Rectal smooth muscle tissue (tissue), 1 donor: ENCODE data around the gene BCAT1.
A peak's percentile ranks its signal among the peaks of the same experiment; 100 is the strongest.

Experiments used
- H3K27ac ChIP-seq: one replicate; pipeline ENCODE4 v1.7.0; 2013; ENCODE audit warnings: low read depth, low read length, inconsistent platforms
- H3K27me3 ChIP-seq: one replicate; pipeline ENCODE4 v1.7.0; 2013; ENCODE audit warnings: low read length; ENCODE audit not compliant: control insufficient read depth, insufficient read depth
- H3K36me3 ChIP-seq: one replicate; pipeline ENCODE4 v1.7.0; 2013; ENCODE audit warnings: low read length; ENCODE audit not compliant: control insufficient read depth, insufficient read depth
- H3K4me1 ChIP-seq: one replicate; pipeline ENCODE4 v1.7.0; 2013; ENCODE audit warnings: low read length; ENCODE audit not compliant: control insufficient read depth, insufficient read depth
- H3K4me3 ChIP-seq: one replicate; pipeline ENCODE4 v1.7.0; 2013; ENCODE audit warnings: low read length
- H3K9ac ChIP-seq: one replicate; pipeline ENCODE4 v1.7.0; 2013; ENCODE audit warnings: low read length

Gene BCAT1, protein sequence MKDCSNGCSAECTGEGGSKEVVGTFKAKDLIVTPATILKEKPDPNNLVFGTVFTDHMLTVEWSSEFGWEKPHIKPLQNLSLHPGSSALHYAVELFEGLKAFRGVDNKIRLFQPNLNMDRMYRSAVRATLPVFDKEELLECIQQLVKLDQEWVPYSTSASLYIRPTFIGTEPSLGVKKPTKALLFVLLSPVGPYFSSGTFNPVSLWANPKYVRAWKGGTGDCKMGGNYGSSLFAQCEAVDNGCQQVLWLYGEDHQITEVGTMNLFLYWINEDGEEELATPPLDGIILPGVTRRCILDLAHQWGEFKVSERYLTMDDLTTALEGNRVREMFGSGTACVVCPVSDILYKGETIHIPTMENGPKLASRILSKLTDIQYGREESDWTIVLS

DNA sequence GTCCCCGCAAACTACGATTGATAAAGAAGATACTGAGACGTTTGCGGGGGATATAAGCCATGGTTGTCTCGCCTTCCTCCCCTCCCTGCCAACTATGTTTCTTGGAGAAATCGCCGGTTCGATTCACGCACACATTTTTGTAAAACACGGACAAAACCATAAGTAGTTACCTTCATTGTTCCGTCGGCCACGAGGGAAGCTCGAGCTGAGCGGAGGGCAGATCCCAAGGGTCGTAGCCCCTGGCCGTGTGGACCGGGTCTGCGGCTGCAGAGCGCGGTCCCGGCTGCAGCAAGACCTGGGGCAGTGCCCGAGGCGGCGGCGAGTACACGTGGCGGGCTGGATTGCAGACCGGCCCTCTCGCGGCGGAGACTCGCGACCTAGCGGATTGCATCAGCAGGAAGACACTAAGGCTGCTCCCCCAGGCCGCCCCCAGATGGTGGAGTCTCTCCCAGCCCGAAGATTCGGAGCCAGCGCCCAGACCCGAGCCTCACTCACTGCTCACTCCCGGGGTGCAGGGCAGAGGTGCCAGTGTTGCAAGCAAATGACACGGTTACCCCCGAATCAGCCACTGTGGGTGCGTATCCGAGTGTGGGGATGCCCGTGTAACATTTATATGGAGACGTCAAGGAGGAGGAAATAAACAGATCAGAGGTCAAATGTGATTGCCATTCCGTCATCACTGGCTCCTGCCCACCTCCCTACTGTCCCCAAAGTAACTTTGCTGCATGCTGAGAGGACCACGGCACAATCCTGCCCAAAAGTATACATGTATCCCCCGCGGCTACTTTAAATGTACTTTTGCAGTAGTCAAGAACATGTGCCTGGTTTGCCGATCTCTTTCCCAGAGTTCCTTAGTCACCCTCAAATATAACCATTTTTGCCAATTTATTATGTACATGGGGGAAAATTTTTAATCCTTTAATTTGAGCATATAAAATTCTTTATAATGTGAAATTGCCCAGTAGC is at the start of gene BCAT1:
TSS of gene BCAT1 (minus strand) at position 345 of the 966 bp plus-strand sequence. CDS start at position 176, 169 bp downstream.
- Histone ChIP-seq H3K4me3 (peak within 1 kb of the TSS; percentile 66), H3K36me3 (no peaks in the 10 kb centered on the region), H3K9ac (no peak within 1 kb of the TSS), H3K4me1 (no peaks in the 10 kb centered on the region), H3K27ac (no peak within 1 kb of the TSS), H3K27me3 (no peaks in the 10 kb centered on the region)

DNA sequence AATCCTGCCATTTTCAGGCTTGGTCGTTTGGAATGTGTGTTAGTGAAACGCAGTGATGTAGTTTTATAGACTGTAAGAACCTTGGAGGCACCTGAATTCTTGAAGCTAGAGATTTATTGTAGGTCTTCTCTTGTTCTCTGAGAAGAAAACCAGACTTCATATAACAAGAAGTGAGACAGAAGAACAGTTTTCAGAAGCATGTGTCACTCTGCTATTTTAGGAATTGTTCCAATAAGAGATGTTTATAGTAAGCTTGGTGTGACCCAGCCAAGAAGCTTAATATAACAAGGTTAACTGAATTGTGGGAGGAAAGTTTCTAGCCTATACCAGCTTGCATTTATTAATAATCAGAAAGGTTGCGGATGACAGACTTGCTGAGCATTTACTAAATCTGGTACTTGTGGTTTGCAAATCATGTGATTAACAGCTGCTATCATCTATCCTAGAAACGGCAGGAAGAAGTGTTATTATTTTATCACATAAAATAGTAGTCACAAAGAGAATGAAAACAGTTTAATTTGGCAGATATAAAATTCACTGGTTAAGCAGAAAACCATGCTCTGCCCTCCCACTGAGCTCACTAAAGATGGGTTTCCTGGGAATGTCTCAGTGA is 49.2 kb upstream of the BCAT1 start:
- H3K9ac ChIP-seq: no peak overlapping the region
- H3K36me3 ChIP-seq: no peaks in the 10 kb centered on the region
- H3K4me1 ChIP-seq: peaks cover 5% of the 10 kb centered on the region
- H3K4me3 ChIP-seq: no peak overlapping the region
- H3K27ac ChIP-seq: no peak overlapping the region
- H3K27me3 ChIP-seq: no peaks in the 10 kb centered on the region

DNA sequence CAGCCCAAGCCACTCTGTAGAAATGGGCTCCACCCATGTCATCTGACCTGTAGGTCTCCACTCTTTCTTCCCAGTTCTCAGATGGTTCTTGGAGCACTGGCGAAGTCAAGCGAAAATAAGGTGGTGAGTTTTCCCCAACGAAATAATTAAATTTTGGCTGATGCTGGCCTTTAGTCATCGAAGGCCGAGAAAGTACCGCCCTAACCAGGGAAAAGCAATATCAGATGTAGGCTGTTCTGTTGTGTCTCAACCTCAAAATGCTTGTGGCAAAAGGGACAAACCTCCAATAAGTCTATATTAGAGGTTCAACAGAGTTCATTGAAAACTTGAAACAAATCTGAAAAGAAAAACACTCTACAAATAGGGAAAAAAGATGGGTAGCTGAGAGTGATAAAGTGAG is 48.6 kb upstream of the BCAT1 start:
- Histone ChIP-seq H3K9ac (no peak overlapping the region), H3K27ac (no peak overlapping the region), H3K36me3 (no peaks in the 10 kb centered on the region), H3K4me3 (no peak overlapping the region), H3K4me1 (peaks cover 5% of the 10 kb centered on the region), H3K27me3 (no peaks in the 10 kb centered on the region)

DNA sequence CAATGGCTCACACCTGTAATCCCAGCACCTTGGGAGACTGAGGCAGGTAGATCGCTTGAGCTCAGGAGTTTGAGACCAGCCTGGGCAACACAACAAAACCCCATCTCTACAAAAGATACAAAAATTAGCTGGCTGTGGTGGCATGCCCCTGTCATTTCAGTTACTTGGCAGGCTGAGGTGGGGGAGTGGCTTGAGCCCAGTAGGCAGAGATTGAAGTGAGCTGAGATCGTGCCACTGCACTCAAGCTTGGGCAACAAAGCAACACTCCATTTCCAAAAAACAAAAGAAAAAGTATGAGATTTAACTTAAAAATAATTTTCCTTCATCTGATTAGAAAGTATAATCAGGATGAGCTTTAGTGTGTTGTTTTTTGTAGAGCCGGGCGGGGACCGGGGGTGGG is 47.9 kb upstream of the BCAT1 start:
- Histone ChIP-seq H3K4me1 (peaks cover 5% of the 10 kb centered on the region), H3K36me3 (no peaks in the 10 kb centered on the region), H3K4me3 (no peak overlapping the region), H3K27ac (no peak overlapping the region), H3K9ac (no peak overlapping the region), H3K27me3 (no peaks in the 10 kb centered on the region)

DNA sequence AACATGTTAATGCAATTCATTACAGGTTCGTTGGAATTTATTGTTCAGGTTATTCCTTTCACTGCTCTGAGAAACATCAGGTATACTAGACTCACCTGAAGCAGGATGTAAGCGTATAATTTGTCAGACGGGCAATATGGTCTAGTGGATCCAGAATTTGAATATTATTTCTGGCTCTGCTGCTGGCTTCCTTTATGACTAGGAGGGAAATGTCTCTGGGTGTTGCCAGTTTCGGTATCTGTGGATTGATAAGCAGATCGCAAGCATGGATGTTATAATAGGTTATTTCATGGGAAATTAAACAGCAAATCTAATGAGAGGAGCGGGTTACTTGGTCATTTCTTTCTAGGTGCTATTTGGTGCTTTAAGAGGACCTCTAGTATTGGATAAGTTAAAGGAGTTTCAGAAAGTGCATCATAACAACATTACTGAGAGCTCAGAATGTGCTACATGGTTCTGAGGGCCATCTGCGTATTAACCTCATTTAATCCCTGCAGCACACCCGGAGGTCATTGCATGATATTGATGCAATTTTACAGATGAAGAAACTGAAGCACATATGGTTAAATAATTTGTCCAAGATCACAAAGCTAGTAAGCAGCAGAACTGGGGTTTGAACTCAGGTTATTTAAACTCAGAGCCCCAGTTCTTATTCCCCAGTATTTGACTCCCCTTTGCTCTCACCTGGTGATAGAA is 47.3 kb upstream of the BCAT1 start:
- H3K27me3 ChIP-seq: no peaks in the 10 kb centered on the region
- no peak overlapping the region for H3K27ac ChIP-seq
- no peaks in the 10 kb centered on the region for H3K36me3 ChIP-seq
- no peak overlapping the region for H3K4me3 ChIP-seq
- H3K4me1 ChIP-seq: peaks cover 5% of the 10 kb centered on the region
- no peak overlapping the region for H3K9ac ChIP-seq

DNA sequence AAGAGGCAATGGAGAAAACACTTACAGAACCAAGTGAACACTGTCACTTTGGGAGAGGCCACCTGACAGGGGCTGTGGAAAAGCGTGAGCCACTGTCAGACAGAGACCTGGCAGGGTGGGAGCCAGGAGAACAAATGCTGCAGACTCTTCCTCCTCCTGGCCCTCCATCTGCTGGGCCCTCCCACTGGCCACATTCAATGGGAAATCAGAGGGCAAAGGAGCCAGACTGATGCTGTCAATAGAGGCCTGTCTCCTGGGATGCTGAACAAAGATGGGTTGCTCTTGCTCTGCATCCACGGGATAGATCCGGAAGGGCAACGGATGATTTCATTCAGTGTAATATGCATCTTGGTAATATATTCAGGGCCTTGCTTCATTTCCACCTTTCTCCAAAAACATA is 44.9 kb upstream of the BCAT1 start:
- Histone ChIP-seq H3K27ac (no peak overlapping the region), H3K4me1 (peaks cover 5% of the 10 kb centered on the region), H3K27me3 (no peaks in the 10 kb centered on the region), H3K36me3 (no peaks in the 10 kb centered on the region), H3K9ac (no peak overlapping the region), H3K4me3 (no peak overlapping the region)

DNA sequence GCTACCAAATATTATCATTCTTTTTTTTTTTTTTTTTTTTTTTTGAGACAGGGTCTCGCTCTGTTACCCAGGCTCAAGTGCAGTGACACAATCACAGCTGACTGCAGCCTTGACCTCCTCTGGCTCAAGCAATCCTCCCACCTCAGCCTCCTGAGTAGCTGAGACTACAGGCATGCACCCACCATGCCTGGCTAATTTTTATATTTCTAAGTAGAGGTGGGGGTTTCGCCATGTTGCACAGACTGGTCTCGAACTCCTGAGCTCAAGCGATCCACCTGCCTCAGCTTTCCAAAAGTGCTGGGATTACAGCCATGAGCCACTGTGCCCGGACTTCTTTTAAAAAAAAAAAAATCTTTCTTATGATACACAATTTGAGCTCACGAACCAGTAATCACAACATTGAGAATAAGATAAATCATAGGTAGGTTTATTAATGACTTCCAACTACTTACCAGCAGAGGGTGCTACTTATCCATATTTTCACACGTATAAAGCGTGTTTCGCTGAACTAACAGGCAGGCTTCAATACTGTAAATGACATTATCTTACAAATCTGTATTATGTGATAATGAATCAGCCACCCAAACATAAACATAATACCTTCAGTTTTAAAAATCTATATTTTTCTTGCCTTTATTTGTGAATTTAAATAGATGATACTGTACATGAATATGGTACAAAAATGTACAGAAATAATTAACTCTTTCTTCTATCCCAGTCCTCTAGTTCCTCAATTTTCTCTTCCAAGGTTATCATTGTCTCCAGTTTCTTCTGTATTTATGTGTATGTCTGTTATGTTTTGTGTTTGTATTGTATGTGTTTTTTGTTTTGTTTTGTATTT is 42.5 kb upstream of the BCAT1 start:
- H3K27me3 ChIP-seq: no peaks in the 10 kb centered on the region
- no peak overlapping the region for H3K9ac ChIP-seq
- no peak overlapping the region for H3K27ac ChIP-seq
- no peak overlapping the region for H3K4me3 ChIP-seq
- no peaks in the 10 kb centered on the region for H3K36me3 ChIP-seq
- no peaks in the 10 kb centered on the region for H3K4me1 ChIP-seq

DNA sequence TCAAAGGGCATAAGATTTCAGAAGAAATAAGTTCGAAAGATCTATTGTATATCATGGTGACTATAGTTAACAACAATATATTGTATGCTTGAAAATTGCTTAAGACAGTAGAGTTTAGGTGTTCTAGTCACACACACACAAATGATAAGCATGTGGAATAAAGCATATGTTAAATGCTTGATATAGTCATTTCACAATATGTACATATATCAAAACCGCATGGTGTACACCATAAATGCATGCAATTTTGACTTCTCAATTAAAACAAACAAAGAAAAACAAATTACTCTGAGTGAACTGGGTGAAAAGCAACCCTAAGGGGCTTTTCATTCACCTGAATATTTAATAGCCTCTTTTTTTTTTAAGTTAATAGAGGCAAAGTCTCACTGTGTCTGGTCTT is 40.3 kb upstream of the BCAT1 start:
- Histone ChIP-seq H3K9ac (no peak overlapping the region), H3K27me3 (no peaks in the 10 kb centered on the region), H3K4me3 (no peak overlapping the region), H3K4me1 (no peaks in the 10 kb centered on the region), H3K36me3 (no peaks in the 10 kb centered on the region), H3K27ac (no peak overlapping the region)

DNA sequence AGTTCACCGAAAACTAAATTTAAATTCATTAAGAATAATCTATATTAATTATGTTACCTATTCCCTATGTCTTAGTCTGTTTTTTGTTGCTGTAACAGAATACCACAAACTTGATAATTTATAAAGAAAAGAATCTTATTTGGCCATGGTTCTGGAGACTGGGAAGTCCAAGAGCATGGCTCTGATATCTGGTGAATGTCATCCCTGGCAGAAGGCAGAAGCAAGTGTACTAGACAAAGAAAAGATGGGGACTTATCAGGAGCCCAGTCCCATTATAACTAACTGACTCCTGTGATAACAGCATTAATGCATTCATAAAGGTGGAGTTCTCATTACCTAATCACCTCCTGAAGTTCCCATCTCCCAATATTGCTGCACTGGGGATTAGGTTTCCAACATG is 33.3 kb upstream of the BCAT1 start:
- no peaks in the 10 kb centered on the region for H3K36me3 ChIP-seq
- no peaks in the 10 kb centered on the region for H3K27me3 ChIP-seq
- H3K9ac ChIP-seq: no peak overlapping the region
- no peaks in the 10 kb centered on the region for H3K4me1 ChIP-seq
- H3K27ac ChIP-seq: no peak overlapping the region
- no peak overlapping the region for H3K4me3 ChIP-seq

DNA sequence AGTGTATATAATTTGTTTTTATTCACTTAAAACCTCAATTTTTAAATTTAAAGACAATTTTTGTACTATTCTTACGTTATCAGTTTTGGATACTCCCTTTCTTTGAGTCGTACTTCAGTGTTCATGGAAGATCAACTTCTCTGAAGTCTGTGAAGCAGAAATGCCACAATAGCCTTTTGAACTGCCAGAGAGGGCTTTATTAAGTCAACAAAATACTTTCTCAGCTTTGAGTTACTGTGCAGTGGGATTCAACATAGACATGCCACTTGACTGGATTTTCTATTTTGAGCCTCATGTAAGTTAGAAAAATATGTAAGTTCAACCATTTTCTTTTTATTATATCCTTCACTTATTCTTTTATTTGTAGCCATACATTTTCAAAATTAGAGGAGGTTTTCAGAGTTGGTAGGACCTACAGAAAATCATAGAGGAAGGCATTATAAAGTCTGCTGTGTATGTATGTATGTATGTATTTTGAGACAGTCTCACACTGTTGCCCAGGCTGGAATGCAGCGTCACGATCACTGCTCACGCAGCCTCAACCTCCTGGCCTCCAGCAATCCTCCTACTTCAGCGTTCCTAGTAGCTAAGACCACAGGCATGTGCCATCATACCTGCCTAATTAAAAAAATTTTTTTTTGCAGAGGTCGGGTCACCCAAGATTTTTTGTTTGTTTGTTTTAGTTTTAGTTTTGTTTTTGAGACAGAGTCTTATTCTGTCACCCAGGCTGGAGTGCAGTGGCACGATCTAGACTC is 31.3 kb upstream of the BCAT1 start:
- Histone ChIP-seq H3K4me3 (no peak overlapping the region), H3K36me3 (no peaks in the 10 kb centered on the region), H3K4me1 (no peaks in the 10 kb centered on the region), H3K27me3 (no peaks in the 10 kb centered on the region), H3K9ac (no peak overlapping the region), H3K27ac (no peak overlapping the region)

DNA sequence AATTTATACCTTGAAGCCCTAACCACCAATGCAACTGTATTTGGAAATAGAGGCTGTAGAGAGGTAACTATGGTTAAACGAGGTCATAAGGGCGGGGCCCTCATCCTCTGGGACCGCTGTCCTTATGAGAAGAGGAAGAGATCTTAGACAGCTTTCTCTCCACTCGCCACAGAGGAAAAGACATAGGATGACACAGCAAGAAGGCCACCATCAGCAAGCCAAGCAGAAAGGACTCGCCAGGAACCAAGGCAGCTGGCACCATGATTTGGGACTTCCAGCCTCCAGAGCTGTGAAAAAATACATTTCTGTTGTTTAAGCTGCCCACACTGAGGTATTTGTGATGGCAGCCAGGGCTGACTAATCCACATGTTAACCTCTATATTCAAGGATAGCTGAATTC is 30.4 kb upstream of the BCAT1 start:
- no peaks in the 10 kb centered on the region for H3K27me3 ChIP-seq
- no peaks in the 10 kb centered on the region for H3K36me3 ChIP-seq
- H3K27ac ChIP-seq: no peak overlapping the region
- H3K4me3 ChIP-seq: no peak overlapping the region
- no peaks in the 10 kb centered on the region for H3K4me1 ChIP-seq
- H3K9ac ChIP-seq: no peak overlapping the region
